Medulla oblongata (tissue), 1 donor: ENCODE results near the gene CABLES1.
A peak's percentile ranks its signal among the peaks of the same experiment; 100 is the strongest.

Experiments
- DNase-seq: peaks from one replicate; pipeline ENCODE4 v3.0.0-alpha.2; 2015; ENCODE audit errors: extremely low spot score

Gene CABLES1

DNA sequence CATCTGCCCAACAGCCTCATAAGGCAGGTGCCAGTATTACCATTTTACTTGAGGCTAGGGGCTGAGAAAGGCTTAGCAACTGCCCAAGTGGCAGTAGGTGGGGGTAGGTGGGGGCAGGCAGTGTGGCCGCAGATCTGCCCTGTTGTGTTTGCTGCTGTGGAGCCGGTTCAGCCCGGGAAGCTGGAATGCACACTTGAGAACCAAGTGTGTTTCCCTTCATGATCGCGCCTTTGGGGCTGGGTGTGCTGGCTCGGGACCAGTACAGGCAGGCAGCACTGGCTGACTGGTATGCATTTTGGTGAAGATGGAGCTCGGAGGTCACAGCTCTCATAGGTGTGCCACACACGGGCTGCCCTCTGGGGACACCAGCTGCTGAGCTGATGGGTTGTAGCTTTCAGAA, 85.1 kb downstream of the CABLES1 start:
- DNase-seq = no peak

DNA sequence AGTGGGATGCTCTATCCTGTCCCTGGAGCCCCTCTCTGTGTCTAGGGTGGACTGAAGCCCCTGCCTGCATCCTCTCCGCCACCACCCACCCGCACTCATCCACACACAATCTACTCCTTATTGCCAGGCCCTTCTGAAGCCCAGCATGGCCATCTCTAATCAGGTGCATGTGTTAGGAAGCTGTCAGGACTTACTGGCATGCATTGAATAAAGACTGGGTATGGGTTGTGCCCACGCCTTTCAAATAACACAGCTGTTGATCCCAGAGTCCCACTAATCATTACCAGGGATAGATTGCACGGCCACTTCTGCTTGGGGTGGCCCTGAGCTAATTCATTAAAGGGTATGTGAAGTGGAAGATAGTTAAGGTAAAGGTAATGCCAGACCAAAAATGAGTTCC, 88.4 kb downstream of the CABLES1 start:
- no peak for DNase-seq

DNA sequence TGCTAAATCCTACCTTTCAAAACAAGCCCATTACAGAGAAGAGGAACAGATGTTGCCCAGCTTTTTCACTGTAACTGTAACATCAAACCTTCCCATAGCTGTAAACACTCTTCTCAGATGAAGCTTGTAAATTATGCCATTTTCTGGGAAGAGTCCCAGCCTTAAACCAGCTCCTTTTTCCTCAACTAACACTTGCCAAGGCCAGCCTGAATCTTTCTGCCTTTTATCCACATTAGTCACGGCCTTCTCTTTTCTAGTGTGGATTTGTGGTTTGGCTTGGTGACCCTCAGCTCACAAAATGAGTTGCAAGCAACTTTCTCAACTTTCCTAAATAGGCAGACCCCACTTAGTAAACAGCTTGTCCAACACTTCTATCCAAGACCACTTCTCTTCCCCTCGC, 90.2 kb downstream of the CABLES1 start:
- peak; percentile 30 for DNase-seq

DNA sequence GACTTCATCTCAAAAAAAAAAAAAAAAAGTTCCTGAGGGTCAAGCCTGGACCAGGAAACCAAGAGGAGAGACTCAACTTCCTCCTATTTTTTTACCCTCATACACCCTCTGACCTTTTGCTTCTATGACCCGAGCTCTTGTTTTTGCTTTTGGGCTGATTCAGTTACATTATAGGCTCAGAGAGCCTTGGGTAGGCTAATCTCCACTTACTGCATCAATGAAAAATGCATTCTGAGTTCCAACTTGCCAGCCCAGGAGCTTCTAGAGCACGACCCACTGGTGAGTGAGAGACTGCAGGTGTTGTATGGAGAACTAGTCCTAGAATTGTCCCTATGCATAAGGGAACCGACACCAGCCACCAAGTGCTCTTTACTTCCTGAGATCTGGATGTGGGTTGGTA, 91.1 kb downstream of the CABLES1 start:
- DNase-seq = no peak

DNA sequence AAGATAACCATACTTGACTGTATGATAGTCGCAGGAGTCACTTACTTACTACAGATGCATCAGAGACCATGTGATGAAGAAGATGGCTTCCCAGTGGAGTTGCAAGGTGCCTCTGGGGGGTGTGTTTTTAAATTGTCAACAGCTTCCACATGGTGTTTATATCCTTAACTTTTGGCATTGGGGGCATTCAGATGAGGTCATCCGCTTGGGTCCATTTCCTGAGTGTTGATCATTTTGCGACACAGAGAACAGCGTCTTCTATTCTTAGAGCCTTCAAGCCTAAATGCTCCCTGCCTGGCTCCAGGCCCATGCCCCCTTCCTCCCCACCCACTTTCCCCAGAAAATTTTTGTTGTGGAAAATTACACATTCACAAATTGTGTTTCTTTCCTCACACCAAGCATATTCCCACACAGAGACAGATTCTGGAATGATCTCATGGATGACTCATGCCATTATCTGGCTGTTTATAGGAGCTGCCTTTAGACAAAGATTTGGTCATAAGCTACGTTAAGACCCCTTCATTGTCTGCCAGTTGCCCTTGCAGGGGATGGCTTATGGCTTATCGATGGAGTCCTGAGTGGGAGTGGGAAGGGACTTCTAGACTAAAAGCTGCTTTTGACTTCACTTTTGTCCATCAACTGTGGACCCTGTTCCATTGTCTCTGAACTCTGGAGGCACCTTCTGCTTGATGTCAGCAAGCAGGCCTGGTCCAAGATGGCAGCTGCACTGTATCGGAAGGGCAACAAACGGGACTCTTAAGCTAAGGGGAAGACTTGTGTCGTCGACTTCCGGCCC, 91.8 kb downstream of the CABLES1 start:
- DNase-seq = no peak

DNA sequence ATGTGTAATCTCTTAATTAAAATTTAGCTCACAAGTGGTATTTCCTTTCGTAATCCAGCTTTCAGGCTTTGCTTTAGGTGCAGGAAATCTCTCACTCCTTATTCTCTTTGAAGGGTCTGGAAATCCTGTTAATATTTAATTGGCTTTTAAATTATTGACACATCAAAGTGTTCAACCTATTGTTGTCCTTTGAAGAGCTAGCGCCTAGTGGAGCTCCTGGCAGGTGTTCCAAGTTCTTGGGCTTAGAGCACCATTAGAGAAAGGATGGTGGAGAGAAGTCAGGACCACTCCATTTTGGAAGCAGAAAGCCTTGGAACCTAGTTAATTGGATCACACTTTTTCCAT, 92.4 kb downstream of the CABLES1 start:
- DNase-seq = no peak

DNA sequence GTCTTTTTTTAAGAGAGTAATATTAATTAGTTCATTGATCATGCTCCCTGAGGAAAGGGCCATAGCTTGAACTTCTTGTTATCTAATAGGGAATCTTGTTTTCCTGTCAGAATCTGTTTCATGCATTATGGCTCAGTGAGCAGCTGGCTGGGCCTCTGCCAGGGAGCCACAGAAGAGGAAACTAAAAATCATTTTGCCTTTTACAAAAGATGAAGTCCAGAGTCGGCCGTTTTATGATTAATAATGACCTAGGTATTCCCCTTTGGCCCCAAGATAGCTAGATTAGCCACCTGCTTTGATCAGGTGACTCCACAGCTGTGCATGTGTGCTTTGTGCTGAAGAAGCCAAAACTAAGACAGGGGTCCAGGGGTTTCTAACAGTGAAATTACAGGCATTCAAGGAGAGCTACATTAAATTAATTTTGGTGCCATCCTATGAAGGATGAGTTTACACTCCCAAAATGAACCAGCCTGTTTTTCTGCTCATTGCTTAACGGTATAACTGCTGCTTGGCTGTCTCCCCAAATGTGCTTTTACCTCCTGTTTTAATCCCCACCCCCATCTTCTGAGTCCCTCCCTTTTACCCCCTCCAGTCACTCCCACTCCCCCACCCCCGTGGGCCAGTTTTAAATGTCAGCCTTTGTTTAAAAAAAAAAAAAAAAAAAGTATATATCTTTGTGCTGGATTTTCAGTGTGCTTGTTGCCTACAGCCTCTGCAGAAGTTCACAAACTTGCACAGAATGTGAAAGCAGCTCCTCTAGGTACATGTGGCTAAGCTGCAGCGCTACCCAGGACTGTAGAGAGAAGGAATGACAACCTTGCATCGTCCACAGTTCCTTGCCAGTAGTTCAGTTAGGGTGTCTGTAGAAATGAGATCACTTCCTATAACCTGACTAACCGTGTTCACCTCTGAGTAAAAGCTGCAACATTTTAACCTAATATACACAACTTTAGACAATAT, 93.1 kb downstream of the CABLES1 start:
- no peak for DNase-seq

DNA sequence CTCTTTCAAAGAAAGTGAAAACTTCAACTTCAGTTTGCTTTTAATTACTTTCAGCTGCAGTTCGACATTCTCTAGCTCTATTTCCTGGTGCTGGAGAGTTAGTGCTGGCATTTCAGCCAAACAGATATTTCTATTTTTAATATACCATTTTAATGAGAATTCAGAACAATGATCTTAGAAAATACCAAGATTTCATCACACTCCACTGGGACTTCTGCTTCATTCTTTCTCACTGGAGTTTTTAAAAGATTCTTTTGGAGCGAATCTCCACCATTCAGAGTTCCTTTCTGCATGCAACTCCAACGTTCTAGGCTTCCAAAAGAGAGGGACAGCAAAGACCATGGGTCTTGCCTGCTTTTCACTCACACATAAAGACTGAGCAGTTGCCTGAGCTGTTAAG, 94.2 kb downstream of the CABLES1 start:
- DNase-seq = no peak

DNA sequence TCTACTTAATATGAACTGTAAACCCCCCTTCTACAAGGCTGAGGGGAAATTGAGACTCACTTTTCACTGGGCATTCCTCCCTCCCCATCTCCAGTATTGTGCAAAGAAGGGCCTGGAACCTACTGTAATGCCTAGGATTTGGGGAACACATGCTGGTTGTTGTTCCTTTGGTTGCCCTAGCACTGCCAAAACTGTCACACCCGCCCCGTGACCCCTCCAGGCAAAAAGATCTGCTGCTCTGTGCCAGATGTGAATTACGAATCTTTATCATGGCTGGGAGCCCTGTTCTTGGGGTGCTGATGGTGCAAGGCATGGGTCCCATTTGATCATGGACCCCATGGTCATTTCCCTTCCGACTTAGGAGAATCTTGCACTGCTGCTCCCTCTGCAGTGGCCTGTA, 95.4 kb downstream of the CABLES1 start:
- DNase-seq = no peak

DNA sequence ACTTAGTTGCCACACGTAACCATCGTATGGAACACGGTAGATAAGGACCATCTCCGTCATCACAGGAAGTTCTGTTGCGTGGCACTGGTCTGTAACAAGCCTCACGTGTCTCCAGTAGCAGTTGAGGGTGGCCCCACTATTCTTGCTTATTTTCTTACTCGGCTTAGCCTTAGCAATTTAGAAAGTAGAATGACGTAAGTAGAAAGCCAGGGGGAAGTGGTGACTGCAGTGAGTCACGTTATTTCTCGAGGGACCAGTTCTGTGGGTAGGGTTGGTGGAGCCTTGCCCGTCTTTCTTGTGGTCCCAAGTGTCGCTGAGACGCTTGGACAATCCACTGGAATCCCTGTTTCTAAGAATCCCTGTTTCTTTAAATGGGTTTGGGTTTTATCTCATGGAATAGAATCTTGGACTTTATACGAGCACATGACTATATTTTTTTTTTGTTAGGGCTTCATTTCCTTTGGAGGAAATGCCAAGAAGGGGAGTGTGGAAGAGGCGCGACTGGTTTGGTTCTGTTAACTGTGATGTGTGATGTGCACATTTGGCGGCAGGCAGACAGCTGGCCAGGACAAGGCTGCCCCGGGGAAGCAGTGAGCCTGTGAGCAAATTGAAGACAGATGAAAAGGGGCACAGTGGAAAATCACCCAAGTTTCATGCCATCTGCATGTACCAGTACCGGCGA, 96.2 kb downstream of the CABLES1 start:
- peak; percentile 77 for DNase-seq

DNA sequence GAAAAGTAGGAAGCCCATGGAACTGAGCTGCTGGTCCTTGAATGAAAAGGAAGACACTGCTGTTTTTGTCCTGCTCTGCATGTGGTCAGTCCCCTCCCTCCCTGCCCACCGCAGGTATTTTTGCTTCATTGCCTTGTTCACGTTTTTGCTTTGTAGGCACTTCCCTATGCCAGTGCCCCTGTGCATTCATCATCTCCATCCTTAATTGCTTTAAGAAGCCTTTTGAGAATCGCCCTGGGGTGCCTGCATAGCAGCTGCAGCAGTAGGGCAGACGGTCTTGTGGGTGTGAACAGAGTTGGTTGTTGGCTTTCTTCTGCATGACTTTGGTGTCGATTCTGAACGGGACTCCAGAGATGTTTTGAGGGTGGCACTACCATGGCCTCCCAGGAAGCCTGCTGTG, 97.0 kb downstream of the CABLES1 start:
- no peak for DNase-seq

DNA sequence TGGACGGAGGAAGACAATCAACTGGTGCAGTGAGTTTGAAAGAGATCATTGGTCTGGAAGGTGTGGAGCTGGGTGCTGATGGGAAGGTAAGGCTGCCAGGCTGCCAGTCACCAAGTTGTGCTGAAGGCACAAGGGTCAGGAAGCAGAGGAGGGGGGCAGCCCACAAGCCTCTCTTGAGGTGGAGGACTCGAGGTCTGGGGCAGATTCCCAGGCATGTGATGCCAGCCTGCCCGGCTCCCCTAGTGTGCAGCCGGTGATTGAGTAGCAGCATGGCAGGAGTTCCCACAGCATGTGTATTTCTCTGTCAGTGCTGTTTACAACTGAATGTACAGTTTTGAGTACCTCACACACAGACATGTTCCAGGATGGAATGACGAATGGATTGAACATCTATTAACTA, 99.3 kb downstream of the CABLES1 start:
- no peak for DNase-seq

DNA sequence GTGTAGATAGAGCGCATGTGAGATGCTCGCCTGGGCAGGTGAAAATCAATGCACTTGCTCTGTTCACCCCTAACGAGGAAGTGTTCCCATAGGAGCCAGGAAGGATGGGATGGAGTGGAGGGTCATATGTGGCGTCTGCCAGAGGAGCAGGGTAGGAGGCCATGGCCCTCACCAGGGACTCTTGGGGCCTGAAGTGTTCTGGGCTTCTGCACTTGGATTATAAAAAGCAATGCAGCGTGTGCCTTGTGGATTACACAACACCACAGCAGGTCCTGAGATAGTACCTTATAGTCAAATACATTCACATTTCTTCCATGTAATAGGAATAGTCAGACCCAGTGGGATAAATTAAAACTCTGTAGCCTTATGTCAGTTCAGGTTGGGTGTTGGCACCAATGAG, 100.1 kb downstream of the CABLES1 start:
- DNase-seq = no peak

DNA sequence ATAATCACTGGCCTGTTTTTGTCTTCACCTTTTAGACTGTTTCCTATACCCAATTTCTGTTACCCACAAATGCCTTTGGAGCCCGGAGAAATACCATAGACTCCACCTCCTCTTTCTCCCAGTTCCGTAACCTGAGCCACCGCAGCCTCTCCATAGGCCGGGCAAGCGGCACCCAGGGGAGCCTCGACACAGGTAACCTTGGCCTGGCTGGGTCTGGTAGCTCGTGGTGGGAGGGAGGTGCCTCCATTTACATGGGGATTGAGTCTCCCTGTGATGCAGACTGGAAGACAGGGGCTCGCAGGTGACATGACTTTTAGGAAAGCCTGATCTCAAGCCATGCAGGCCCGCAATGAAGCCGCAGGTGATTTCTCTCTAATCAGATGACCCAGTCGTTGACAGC, 100.6 kb downstream of the CABLES1 start:
- DNase-seq = no peak

DNA sequence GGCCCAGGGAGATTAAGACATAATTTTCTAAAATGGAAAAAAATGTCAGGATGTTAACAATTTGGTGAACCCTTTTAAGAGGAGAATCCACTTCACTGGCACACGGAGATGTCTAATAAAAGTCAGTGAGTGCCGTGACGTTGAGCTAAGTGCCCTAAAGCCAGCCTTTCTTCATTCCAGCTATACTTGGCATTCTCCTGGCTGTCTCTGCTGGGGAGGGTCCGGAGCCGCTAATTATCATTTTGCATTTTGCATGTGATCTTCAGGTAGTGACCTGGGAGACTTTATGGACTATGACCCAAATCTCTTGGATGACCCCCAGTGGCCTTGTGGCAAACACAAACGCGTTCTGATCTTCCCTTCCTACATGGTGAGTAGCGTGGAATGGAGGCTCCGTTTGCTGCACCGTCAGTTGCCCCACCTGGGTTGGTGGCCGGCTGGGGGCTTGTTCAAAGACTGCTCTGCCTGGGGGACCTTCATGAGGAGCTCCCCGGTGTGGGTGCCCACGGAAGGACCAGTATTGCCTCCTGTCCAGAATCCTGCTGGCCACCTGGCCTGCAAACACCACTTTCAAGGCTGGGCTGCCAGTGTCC, 101.7 kb downstream of the CABLES1 start:
- no peak for DNase-seq

DNA sequence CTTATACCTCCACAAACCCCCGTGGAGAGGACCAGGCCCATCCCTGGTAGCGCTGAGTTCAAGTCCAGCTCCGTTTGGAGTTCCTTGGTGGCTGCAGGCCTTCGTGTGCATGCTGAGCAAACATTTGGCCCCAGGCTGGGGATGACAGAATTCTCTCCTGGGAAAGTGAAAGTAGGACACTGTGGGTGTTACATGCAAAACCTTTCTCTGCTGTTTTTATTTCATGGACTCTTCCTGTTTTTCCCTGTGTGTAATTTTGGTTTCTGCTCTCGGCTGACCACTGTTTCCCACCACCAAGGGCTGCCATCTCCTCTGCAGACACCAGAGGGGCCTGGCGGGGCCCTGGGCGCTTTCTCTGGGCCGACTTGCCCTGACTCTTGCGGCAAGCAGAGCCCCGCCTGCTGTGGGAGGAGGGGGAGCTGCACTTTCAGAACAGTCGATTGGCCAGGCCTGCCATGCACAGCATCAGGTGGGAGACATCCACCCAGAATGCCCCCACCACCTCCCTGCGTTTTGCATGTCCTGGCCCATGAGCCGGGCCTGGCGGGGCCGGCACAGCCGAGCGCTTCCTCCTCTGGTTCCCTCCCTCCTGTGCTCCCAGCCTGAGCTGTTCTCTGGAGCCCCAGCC, 102.4 kb downstream of the CABLES1 start:
- DNase-seq = peak; percentile 55

DNA sequence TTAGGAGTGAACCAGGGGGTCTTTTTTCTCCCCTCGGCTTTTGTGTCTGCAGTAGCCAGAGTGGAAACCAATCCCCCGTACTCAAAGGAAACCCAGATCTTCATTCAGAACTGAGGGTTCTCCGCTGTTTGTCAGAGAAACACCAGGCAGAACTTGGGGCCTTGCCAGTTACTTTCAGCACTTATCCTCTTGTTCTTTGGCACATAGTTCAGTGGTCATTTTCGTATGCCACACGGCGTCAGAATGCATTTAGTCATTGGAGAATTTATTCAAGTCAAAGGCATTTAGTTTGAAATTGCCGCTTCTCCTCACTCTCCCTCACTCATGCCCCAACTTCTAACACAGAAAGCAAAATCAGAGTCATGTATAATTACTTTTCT, 102.9 kb downstream of the CABLES1 start:
- DNase-seq = peak; percentile 45

DNA sequence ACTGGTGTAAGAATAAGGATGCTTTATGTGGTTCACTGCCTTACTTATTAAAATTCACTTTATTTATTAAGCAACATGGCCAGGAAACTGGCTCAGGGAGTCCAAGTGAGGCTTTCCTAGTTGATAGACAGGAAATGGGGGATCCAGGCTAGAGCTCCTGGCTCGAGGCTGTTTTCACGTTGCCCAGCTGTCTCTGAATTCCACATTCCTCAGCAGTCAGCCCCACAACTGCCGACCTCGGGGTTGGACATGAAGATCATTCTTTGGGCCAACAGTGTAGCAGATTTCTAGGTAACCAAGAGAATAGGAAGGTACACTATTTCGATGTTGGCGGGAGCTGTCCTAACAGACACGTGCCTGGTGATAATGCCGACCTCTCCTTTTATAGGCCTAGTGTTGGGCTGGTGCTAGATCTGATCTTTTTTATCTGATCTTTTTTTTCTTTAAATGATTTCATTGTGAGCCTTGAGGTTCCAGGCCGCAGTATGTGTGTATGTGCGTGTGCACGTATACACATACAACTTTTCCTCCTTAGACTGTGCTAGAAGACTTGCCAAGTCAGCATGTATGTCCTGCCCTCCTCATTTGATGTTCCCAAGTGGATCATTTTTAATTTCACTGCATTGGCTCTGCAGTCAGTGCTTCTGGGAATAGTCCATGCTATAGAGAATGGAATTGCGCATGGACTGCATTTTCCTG, 103.5 kb downstream of the CABLES1 start:
- DNase-seq = no peak

DNA sequence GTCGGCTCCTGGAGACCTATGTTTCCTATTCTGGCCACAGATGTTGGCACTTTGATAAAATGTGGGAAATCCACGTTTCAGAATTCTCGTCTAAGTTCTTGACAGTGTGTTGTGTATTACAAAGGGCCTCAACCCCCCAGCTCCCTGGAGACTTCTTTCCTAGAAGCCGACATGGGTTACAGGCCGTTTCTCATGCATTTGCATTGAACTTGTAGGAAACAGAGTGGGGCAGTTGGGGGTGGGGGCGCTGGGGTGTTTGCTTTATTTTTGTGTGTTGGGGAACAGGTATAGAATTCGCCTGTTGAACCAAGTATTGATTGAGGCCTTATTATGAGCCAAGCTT, 104.0 kb downstream of the CABLES1 start:
- DNase-seq = no peak

DNA sequence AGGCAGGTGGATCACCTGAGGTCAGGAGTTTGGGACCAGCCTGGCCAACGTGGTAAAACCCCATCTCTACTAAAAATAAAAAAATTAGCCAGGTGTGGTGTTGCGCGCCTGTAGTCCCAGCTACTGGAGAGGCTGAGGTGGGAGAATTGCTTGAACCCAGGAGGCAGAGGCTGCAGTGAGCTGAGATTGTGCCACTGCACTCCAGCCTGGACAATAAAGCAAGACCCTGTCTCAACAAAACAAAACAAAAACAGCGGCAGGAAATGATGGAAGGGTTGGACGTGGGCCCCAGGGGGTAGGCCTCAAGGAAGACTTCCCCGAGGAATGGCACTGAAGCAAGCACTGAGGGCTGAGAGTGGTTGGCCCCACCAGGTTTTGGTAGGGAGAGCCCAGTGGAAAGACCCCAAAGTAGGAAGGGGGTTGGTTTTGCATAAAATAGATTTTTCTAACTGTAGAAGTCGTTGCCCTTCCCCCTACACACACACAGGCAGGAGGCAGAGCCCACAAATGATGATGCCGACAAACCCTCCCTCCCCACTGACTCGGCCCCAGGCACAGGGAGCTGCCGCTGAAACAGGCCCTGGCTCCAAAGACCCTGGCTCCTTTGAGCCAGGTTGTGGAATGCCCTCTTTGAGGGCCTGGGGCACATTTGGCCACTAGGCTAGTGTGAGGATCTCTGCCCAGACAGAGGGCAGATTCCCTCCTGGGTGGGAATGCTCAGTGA, 104.8 kb downstream of the CABLES1 start:
- DNase-seq = no peak

DNA sequence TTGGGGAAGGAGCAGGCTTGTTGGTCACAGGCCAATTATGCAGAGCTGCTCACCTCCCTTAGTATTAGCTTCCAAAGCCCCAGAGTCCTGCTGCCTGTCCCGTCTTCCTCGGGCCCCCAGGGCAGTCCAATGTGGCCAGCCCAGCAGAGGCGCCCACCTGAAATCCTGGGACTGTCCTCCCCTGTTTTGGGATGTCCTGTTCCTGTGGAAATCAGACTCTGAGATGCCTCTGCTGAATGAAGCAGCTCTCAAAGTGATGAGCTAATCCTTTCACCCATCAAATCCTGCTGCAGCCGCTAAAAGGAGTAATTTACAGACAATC, 105.3 kb downstream of the CABLES1 start:
- DNase-seq = no peak
